Mesothelial cell of epicardium (in vitro differentiated cells): ENCODE results near the gene GNGT2. TPM values are rescaled to one million over a fixed set of nuclear protein-coding genes. Genes with fewer than 3 reads are reported as not detected.

Source experiments
- DNase-seq, 2 experiments: peaks; one replicate each; pipeline ENCODE4 v3.0.0; 2021; ENCODE audit warnings: low spot score in 2 of 2; ENCODE audit not compliant: unreplicated experiment in 2 of 2
- H3K27ac Mint-ChIP-seq: 2 replicates; pipeline ENCODE4 v1.8.0; 2021; ENCODE audit warnings: mixed read lengths
- H3K27me3 Mint-ChIP-seq: 2 replicates; pipeline ENCODE4 v1.8.0; 2021; ENCODE audit warnings: low read depth, mixed read lengths
- H3K36me3 Mint-ChIP-seq: 2 replicates; pipeline ENCODE4 v1.8.0; 2021; ENCODE audit warnings: mixed read lengths
- H3K4me1 Mint-ChIP-seq: 2 replicates; pipeline ENCODE4 v1.8.0; 2021; ENCODE audit warnings: mixed read lengths
- H3K4me3 Mint-ChIP-seq: 2 replicates; pipeline ENCODE4 v1.8.0; 2021; ENCODE audit warnings: mild to moderate bottlenecking, moderate library complexity, mixed read lengths
- H3K9me3 Mint-ChIP-seq: 2 replicates; pipeline ENCODE4 v1.8.0; 2021; ENCODE audit warnings: mixed read lengths
- total RNA-seq: library from RNA; stranded (reverse); gene quantifications from 3 replicates; pipeline ENCODE4 v1.2.1, GENCODE V29; 2021
- TF ChIP-seq, protein P1 (sequence below): fragments of 200-600 bp; sonication (generic); IDR thresholded peaks from one replicate; pipeline ENCODE4 v1.5.0; 2021; ENCODE audit warnings: antibody characterized with exemption; ENCODE audit not compliant: unreplicated experiment

The GNGT2 gene
- total RNA-seq, 1 donor from 2014 or later = not detected

DNA sequence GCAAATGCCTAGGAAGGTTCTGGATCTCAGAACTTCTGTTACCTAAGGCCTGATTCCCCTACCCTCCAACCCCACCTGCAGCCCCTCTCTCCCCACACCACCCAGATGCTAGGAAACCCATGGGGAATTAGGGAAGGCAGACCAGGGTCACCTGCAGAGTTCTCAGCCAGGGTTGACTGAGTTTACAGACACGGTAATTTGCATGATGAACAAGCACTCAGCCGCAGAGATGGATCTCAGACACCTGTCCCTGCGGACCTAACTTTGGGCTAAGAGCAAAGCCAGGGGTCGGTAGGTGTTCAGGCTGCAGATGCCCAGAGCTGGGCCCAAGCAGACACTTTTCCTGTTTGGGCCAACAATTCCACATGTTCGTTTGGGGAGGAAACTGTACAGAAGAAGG, 3.0 kb upstream of the GNGT2 start:
- Mint-ChIP-seq H3K4me1 (peaks cover 5% of the 10 kb centered on the region), H3K4me3 (no peak overlapping the region), H3K27ac (no peak overlapping the region), H3K36me3 (no peaks in the 10 kb centered on the region), H3K9me3 (no peaks in the 10 kb centered on the region), H3K27me3 (peaks cover 24% of the 10 kb centered on the region)
- no peak for DNase-seq
- TF ChIP-seq, protein P1, sequence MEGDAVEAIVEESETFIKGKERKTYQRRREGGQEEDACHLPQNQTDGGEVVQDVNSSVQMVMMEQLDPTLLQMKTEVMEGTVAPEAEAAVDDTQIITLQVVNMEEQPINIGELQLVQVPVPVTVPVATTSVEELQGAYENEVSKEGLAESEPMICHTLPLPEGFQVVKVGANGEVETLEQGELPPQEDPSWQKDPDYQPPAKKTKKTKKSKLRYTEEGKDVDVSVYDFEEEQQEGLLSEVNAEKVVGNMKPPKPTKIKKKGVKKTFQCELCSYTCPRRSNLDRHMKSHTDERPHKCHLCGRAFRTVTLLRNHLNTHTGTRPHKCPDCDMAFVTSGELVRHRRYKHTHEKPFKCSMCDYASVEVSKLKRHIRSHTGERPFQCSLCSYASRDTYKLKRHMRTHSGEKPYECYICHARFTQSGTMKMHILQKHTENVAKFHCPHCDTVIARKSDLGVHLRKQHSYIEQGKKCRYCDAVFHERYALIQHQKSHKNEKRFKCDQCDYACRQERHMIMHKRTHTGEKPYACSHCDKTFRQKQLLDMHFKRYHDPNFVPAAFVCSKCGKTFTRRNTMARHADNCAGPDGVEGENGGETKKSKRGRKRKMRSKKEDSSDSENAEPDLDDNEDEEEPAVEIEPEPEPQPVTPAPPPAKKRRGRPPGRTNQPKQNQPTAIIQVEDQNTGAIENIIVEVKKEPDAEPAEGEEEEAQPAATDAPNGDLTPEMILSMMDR = no peak

DNA sequence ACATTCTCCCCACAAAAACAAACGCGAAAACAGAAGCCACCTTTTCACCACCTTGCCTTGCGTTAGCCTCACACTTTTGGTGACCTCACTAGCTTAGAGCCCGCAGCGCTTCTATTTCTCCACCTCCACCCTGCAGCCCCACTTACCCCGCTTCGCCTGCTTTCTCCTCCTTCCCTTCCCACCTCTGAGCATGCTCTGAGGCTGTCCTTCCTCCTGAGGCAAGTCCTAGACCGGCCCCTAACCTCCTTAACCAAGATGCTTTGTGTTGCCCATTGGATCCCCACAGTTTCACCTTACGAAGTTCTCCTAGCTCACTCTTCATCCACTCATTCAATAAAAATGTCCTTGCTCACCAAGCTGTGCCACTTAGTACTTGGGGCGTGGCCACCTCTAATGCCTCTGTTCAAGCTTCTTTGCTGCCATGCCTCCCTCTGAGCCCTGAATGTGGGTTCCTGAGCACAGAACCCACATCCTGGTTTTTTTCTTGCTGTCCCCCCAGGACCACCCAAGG, 1.3 kb downstream of the GNGT2 start:
- Mint-ChIP-seq H3K4me3 (no peak overlapping the region), H3K4me1 (peaks cover 5% of the 10 kb centered on the region), H3K36me3 (no peaks in the 10 kb centered on the region), H3K9me3 (no peaks in the 10 kb centered on the region), H3K27me3 (peaks cover 46% of the 10 kb centered on the region), H3K27ac (no peak overlapping the region)
- TF ChIP-seq, protein P1 = no peak
- no peak for DNase-seq

DNA sequence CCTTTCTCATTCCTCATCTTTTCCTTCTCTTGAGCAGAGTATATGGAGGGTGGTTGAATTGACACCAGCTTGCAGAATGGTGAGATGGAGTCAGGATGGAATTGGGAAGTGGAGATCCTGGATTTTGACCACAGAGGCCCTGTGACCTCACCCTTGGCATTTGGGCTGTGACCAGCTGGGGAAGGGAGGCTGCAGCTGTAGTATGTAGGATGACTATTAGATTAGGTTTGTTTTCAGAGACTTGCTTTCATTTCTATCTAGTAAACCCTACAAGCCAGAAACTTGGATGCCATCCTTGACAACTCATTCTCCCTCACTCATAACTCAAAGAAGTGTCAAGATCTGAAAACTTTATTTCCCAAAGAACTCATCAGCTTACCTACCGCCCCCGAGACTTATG, 5.9 kb downstream of the GNGT2 start:
- TF ChIP-seq, protein P1 = no peak
- DNase-seq = no peak
- Mint-ChIP-seq H3K4me3 (no peak overlapping the region), H3K9me3 (no peaks in the 10 kb centered on the region), H3K27me3 (peaks cover 62% of the 10 kb centered on the region), H3K27ac (no peak overlapping the region), H3K4me1 (no peaks in the 10 kb centered on the region), H3K36me3 (no peaks in the 10 kb centered on the region)

DNA sequence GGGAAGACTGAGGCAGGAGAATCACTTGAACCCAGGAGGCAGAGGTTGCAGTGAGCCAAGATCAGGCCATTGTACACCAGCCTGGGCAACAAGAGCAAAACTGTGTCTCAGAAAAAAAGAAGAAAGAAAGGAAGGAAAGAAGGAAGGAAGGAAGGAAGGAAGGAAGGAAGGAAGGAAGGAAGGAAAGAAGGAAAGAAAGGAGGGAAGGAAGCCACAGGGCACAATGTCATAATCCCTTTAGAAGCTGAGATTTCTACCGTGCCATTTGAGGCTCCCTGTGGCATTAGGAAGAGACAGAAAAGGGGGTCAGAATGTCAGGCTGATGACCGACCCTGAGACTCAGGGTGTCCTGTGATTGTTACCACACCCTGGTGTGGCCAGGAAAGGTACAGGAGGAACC, 6.6 kb downstream of the GNGT2 start:
- DNase-seq = no peak
- Mint-ChIP-seq H3K27ac (no peak overlapping the region), H3K27me3 (peaks cover 55% of the 10 kb centered on the region), H3K4me1 (no peaks in the 10 kb centered on the region), H3K4me3 (no peak overlapping the region), H3K9me3 (no peaks in the 10 kb centered on the region), H3K36me3 (no peaks in the 10 kb centered on the region)
- TF ChIP-seq, protein P1 = no peak

DNA sequence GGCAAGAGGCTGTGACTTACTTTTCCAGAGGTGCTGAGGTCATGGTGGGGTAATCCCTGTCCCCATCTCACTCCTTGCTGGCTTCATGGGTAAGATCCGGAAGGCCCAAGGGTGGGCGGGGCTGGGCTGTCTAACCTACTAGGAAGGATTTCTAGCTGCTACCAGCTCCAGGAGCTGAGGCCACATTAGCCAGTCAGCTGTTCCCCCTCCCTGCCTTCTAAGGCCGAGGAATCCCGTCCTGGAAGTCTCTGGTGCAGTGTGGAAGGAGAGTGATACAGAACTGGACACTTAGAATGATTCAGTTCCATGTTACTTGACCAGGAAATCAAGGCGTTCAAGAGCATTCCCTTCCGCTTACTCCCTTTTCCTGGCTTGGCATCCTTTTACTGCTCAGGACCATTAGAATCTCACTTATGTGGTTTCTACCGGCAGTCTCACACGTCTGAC, 8.9 kb downstream of the GNGT2 start:
- DNase-seq = no peak
- no peak overlapping the region for H3K4me3 Mint-ChIP-seq
- TF ChIP-seq, protein P1 = no peak
- no peaks in the 10 kb centered on the region for H3K36me3 Mint-ChIP-seq
- no peaks in the 10 kb centered on the region for H3K4me1 Mint-ChIP-seq
- H3K27me3 Mint-ChIP-seq = peaks cover 43% of the 10 kb centered on the region
- H3K27ac Mint-ChIP-seq = no peak overlapping the region
- H3K9me3 Mint-ChIP-seq = no peaks in the 10 kb centered on the region
